ENCODE results near the gene AASDHPPT.

DNA sequence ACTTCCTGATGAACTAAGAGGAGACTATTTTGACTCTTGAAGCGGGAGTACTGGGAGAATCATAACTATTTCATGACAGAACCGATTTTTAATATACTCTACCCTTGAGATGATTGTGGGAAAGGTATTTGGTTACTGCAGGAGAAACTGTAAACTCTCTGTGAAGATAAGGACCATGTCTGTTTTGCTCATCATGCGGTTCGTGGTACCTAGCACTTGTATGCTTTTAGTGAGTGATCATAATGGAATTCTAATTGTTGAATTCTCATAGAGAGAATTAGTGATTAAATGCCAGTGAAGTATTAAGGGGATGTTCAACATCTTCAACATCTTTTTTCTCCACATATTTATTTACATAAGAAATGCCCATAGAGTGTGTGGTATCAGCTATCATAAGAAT, 11.4 kb downstream of the AASDHPPT start:
- TF ChIP-seq, protein P1, sequence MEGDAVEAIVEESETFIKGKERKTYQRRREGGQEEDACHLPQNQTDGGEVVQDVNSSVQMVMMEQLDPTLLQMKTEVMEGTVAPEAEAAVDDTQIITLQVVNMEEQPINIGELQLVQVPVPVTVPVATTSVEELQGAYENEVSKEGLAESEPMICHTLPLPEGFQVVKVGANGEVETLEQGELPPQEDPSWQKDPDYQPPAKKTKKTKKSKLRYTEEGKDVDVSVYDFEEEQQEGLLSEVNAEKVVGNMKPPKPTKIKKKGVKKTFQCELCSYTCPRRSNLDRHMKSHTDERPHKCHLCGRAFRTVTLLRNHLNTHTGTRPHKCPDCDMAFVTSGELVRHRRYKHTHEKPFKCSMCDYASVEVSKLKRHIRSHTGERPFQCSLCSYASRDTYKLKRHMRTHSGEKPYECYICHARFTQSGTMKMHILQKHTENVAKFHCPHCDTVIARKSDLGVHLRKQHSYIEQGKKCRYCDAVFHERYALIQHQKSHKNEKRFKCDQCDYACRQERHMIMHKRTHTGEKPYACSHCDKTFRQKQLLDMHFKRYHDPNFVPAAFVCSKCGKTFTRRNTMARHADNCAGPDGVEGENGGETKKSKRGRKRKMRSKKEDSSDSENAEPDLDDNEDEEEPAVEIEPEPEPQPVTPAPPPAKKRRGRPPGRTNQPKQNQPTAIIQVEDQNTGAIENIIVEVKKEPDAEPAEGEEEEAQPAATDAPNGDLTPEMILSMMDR (IDR thresholded peaks at IDR 0.05), result no peak
- no peak for TF ChIP-seq POLR2A (IDR thresholded peaks at IDR 0.05)

All from adrenal gland (tissue), 5 donors.